ENCODE measurements around the gene GPR35.
A peak's percentile ranks its signal among the peaks of the same experiment; 100 is the strongest.

The GPR35 gene

DNA sequence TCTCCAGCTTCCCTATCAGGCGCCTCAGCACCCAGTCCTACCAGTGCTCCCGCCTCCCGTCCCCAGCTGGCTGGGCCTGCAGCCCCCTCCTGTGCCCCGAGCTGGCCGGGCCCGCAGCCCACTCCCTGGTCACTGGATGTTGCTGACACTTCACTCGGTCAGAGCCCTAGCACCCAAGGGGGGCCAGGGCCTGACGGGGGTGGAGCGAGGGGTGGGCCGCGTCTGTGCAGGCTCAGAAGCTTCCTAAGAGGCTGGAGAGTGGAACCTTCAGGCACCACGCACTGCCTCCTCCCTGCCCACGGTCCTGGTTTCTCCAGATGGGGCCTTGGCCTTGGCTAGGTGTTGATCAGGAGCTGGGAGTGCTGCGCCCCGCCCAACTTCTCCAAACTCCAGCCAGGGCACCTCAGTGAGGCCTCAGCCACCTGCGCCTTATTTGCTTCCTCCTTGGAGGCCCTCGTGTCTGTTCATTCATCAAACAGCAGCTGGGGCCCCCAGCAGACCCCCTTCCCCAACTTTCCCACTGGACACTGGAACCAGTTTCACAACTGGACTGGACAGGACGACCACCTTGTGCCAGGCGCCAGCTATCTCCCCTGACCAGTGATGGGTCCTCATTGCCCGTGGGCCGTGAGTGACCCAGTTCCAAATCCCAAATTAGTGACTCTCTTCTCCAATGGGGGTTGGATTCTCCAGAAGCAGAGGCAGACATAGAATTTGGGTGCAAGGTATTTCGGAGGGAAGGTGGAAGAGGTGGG, 22.0 kb upstream of the GPR35 start:
- Histone ChIP-seq H3K9me2 (replicated peaks; ENCODE audit: control insufficient read depth, low read length) (no peaks in the 10 kb centered on the region), H3K79me2 (ENCODE audit: control insufficient read depth, low read length) (no peaks in the 10 kb centered on the region), H3K4me3 (ENCODE audit: low read length) (no peak overlapping the region), H3F3A (ENCODE audit: control insufficient read depth, insufficient read depth) (no peaks in the 10 kb centered on the region), H3K36me3 (ENCODE audit: control insufficient read depth, low read length) (peaks cover 4% of the 10 kb centered on the region; the same call in 1 of the 2 replicates), H3K9me3 (ENCODE audit: control insufficient read depth, insufficient read depth, low read length) (no peaks in the 10 kb centered on the region), H3K4me1 (ENCODE audit: control insufficient read depth, low read length) (no peaks in the 10 kb centered on the region), H3K4me2 (ENCODE audit: low read length) (no peak overlapping the region), H3K27me3 (ENCODE audit: control insufficient read depth, low read length) (no peaks in the 10 kb centered on the region), H4K20me1 (ENCODE audit: control insufficient read depth, insufficient read depth, low read depth, low read length) (no peaks in the 10 kb centered on the region), H3K27ac (ENCODE audit: low read depth, low read length) (no peak overlapping the region)
- TF ChIP-seq EZH2phosphoT487 (IDR thresholded peaks at IDR 0.05; ENCODE audit: borderline replicate concordance, low read length), result no peak
- TF ChIP-seq, protein P1, sequence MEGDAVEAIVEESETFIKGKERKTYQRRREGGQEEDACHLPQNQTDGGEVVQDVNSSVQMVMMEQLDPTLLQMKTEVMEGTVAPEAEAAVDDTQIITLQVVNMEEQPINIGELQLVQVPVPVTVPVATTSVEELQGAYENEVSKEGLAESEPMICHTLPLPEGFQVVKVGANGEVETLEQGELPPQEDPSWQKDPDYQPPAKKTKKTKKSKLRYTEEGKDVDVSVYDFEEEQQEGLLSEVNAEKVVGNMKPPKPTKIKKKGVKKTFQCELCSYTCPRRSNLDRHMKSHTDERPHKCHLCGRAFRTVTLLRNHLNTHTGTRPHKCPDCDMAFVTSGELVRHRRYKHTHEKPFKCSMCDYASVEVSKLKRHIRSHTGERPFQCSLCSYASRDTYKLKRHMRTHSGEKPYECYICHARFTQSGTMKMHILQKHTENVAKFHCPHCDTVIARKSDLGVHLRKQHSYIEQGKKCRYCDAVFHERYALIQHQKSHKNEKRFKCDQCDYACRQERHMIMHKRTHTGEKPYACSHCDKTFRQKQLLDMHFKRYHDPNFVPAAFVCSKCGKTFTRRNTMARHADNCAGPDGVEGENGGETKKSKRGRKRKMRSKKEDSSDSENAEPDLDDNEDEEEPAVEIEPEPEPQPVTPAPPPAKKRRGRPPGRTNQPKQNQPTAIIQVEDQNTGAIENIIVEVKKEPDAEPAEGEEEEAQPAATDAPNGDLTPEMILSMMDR (IDR thresholded peaks at IDR 0.05; ENCODE audit: low read depth, low read length, poor library complexity, severe bottlenecking), result no peak

DNA sequence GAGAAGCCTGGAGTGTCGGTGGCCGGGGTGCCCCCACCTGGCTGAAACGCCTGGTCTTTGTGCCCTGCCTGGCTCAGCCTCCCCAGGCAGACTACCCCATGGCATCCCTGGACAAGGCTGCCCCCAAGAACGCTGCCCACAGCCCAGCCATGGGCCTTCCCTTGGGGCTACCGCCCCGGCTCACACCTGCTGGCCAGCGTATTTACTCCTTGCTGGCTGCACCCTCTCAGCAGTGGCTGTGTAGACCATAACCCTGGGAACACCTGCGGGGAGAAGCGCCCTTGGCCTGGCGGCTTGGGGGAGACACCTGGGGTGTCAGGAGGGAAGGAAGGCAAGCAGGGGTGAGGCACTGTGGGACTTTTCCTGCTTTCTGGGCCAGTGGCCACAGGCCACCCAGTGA, 21.4 kb upstream of the GPR35 start:
- H4K20me1 ChIP-seq (ENCODE audit: control insufficient read depth, insufficient read depth, low read depth, low read length), result no peaks in the 10 kb centered on the region
- H3K9me2 ChIP-seq (replicated peaks; ENCODE audit: control insufficient read depth, low read length), result no peaks in the 10 kb centered on the region
- no peak overlapping the region for H3K27ac ChIP-seq (ENCODE audit: low read depth, low read length)
- H3F3A ChIP-seq (ENCODE audit: control insufficient read depth, insufficient read depth), result no peaks in the 10 kb centered on the region
- H3K4me2 ChIP-seq (ENCODE audit: low read length), result no peak overlapping the region
- no peaks in the 10 kb centered on the region for H3K9me3 ChIP-seq (ENCODE audit: control insufficient read depth, insufficient read depth, low read length)
- H3K27me3 ChIP-seq (ENCODE audit: control insufficient read depth, low read length), result no peaks in the 10 kb centered on the region
- no peak for TF ChIP-seq EZH2phosphoT487 (IDR thresholded peaks at IDR 0.05; ENCODE audit: borderline replicate concordance, low read length)
- TF ChIP-seq, protein P1 (IDR thresholded peaks at IDR 0.05; ENCODE audit: low read depth, low read length, poor library complexity, severe bottlenecking), result no peak
- H3K4me3 ChIP-seq (ENCODE audit: low read length), result no peak overlapping the region
- no peaks in the 10 kb centered on the region for H3K79me2 ChIP-seq (ENCODE audit: control insufficient read depth, low read length)
- no peaks in the 10 kb centered on the region for H3K4me1 ChIP-seq (ENCODE audit: control insufficient read depth, low read length)
- no peaks in the 10 kb centered on the region; the same call in 1 of the 2 replicates for H3K36me3 ChIP-seq (ENCODE audit: control insufficient read depth, low read length)

DNA sequence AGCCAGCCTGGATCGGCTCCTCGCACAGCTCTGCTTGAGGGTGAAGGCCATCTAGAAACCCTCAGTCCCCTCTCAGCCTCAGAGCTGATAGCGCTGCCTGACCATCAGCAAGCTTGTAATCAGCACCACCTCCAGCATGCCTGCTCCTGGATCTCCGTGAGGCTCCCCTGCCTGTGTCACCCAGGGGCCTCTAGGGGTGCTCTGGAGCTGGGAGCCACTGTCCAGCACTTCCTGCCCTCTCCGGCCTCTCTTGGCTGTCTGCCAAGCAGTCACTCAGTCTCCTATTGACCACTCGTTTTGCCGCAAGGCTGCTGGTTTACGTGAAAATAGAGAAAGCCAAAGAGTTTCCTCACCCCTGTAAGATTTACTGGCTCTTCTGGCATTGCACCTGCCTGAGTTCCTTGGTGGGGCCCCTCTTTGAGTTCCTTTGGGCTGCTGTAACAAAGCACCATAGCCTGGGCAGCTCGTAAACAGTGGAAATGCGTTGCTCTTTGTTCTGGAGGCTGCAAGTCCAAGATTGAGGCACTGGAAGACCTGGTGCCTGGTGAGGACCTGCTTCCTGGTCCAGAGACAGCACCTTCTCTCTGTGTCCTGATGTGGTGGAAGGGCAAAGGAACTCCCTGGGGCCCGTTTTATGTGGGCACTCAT, 20.9 kb upstream of the GPR35 start:
- Histone ChIP-seq H3K79me2 (ENCODE audit: control insufficient read depth, low read length) (no peaks in the 10 kb centered on the region), H3F3A (ENCODE audit: control insufficient read depth, insufficient read depth) (no peaks in the 10 kb centered on the region), H3K4me2 (ENCODE audit: low read length) (no peak overlapping the region), H3K27ac (ENCODE audit: low read depth, low read length) (no peak overlapping the region), H3K4me1 (ENCODE audit: control insufficient read depth, low read length) (no peaks in the 10 kb centered on the region), H3K4me3 (ENCODE audit: low read length) (no peak overlapping the region), H3K9me2 (replicated peaks; ENCODE audit: control insufficient read depth, low read length) (no peaks in the 10 kb centered on the region), H4K20me1 (ENCODE audit: control insufficient read depth, insufficient read depth, low read depth, low read length) (no peaks in the 10 kb centered on the region), H3K9me3 (ENCODE audit: control insufficient read depth, insufficient read depth, low read length) (no peaks in the 10 kb centered on the region), H3K27me3 (ENCODE audit: control insufficient read depth, low read length) (no peaks in the 10 kb centered on the region), H3K36me3 (ENCODE audit: control insufficient read depth, low read length) (no peaks in the 10 kb centered on the region; the same call in 1 of the 2 replicates)
- TF ChIP-seq, protein P1 (IDR thresholded peaks at IDR 0.05; ENCODE audit: low read depth, low read length, poor library complexity, severe bottlenecking), result peak; percentile 47
- no peak for TF ChIP-seq EZH2phosphoT487 (IDR thresholded peaks at IDR 0.05; ENCODE audit: borderline replicate concordance, low read length)

Data from DOHH2 (cell line).